Caco-2 (cell line): ENCODE measurements around the gene NDUFS4. TPM values are rescaled to one million over a fixed set of nuclear protein-coding genes. Genes with fewer than 3 reads are reported as not detected.

Source experiments
- BruUV-seq: library from RNA; stranded (reverse); fragments of 400-500 nt; replicated peaks from 2 replicates; lab custom pipeline; 2021; lab: Mats Ljungman, UMichigan
- CTCF ChIA-PET: fragments of 300-600 bp; sonication (Branson Sonifier 250); formaldehyde crosslinking; loops from one replicate; lab custom pipeline; 2022; ENCODE audit warnings: antibody characterized with exemption; lab: Charles Lee
- POLR2A ChIA-PET: fragments of 300-600 bp; sonication (Branson Sonifier 250); formaldehyde crosslinking; loops from one replicate; lab custom pipeline; 2022; ENCODE audit warnings: antibody characterized with exemption; lab: Charles Lee
- DNase-seq, 2 experiments: peaks; one replicate each; pipeline versions ENCODE4 v3.0.0 to v3.0.0-alpha.2; 2020 to 2022
- H3K27me3 ChIP-seq: replicated peaks from 2 replicates; pipeline ENCODE4 v1.6.0; 2011; ENCODE audit warnings: low read length; ENCODE audit not compliant: control insufficient read depth, insufficient read depth
- H3K36me3 ChIP-seq: 2 replicates; pipeline ENCODE4 v1.5.1; 2011; ENCODE audit warnings: low read length; ENCODE audit not compliant: control insufficient read depth, insufficient read depth
- H3K4me1 ChIP-seq: fragments of 250-450 bp; sonication (Bioruptor Pico); 2 replicates; pipeline ENCODE4 v1.5.1; 2020; ENCODE audit warnings: mild to moderate bottlenecking
- H3K4me3 ChIP-seq: 2 replicates; pipeline ENCODE4 v1.5.1; 2011; ENCODE audit warnings: low read depth, mild to moderate bottlenecking, control low read depth, low read length
- H3K9me3 ChIP-seq: fragments of 250-450 bp; sonication (Bioruptor Pico); 2 replicates; pipeline ENCODE4 v1.5.1; 2020; ENCODE audit warnings: mild to moderate bottlenecking, moderate library complexity
- H3K27ac Mint-ChIP-seq: one replicate; pipeline ENCODE4 v1.8.0; 2022; ENCODE audit warnings: mixed read lengths; ENCODE audit not compliant: unreplicated experiment
- H3K27me3 Mint-ChIP-seq: one replicate; pipeline ENCODE4 v1.8.0; 2022; ENCODE audit warnings: mixed read lengths; ENCODE audit not compliant: insufficient read depth, unreplicated experiment
- H3K36me3 Mint-ChIP-seq: one replicate; pipeline ENCODE4 v1.8.0; 2022; ENCODE audit warnings: mild to moderate bottlenecking, mixed read lengths; ENCODE audit not compliant: insufficient read depth, unreplicated experiment
- H3K4me1 Mint-ChIP-seq: one replicate; pipeline ENCODE4 v1.8.0; 2022; ENCODE audit warnings: low read depth, mixed read lengths; ENCODE audit not compliant: unreplicated experiment
- H3K4me3 Mint-ChIP-seq: one replicate; pipeline ENCODE4 v1.8.0; 2022; ENCODE audit warnings: mild to moderate bottlenecking, moderate library complexity, mixed read lengths; ENCODE audit not compliant: unreplicated experiment
- H3K9me3 Mint-ChIP-seq: one replicate; pipeline ENCODE4 v1.8.0; 2022; ENCODE audit warnings: mixed read lengths; ENCODE audit not compliant: unreplicated experiment
- intact Hi-C: fragments of 100-400 bp; cut with micrococcal nuclease; formaldehyde crosslinking; loops from one replicate; pipeline ENCODE4 v1.10.0; 2022; ENCODE audit not compliant: unreplicated experiment
- total RNA-seq: library from RNA; stranded (reverse); gene quantifications from 2 replicates; pipeline ENCODE4 v1.2.3, GENCODE V29; 2022
- TF ChIP-seq, protein P1 (sequence below), 2 experiments: fragments of 200-600 bp in 1 of 2; IDR thresholded peaks; 1 replicate in 1 of 2; 2 replicates in 1 of 2; pipeline versions ENCODE4 v1.5.1 to v1.8.0; 2011 to 2022; ENCODE audit warnings: antibody characterized with exemption in 1 of 2, control low read depth in 1 of 2, inconsistent platforms in 1 of 2, low read depth in 1 of 2, low read length in 1 of 2, mild to moderate bottlenecking in 1 of 2, moderate library complexity in 1 of 2; ENCODE audit not compliant: insufficient read depth in 1 of 2, severe bottlenecking in 1 of 2, unreplicated experiment in 1 of 2

The NDUFS4 gene
- total RNA-seq, 1 experiment from 2014 or later: 103 TPM

DNA sequence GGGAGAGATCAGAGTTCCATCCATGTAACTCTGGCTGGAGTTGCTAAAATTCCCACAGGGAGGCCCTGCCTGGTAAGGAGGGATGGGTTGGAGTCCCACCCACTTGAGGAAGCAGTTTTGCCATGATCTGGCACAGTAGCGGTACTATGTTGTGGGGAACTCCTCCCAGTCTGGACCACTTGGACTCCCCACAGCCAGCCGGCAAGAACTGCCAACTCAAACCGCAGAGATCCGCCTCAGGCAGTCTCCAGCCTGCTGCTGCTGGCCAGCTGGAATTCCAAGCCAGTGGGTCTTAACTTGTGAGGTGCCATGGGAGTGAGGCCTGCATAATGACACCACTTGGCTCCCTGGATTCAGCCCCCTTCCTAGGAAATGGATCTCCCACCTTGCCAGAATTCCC lies 151.9 kb downstream of the NDUFS4 start:
- intact Hi-C loops: no loop called here
- BruUV-seq: no TSS peak
- Mint-ChIP-seq H3K27ac (no peak overlapping the region), H3K9me3 (peaks cover 27% of the 10 kb centered on the region), H3K36me3 (no peaks in the 10 kb centered on the region), H3K4me3 (no peak overlapping the region), H3K27me3 (peaks cover 5% of the 10 kb centered on the region), H3K4me1 (no peaks in the 10 kb centered on the region)
- Histone ChIP-seq H3K4me1 (no peaks in the 10 kb centered on the region), H3K36me3 (no peaks in the 10 kb centered on the region), H3K4me3 (no peak overlapping the region), H3K9me3 (peaks cover 5% of the 10 kb centered on the region; the same call in 1 of the 2 replicates), H3K27me3 (no peaks in the 10 kb centered on the region)
- TF ChIP-seq, protein P1, sequence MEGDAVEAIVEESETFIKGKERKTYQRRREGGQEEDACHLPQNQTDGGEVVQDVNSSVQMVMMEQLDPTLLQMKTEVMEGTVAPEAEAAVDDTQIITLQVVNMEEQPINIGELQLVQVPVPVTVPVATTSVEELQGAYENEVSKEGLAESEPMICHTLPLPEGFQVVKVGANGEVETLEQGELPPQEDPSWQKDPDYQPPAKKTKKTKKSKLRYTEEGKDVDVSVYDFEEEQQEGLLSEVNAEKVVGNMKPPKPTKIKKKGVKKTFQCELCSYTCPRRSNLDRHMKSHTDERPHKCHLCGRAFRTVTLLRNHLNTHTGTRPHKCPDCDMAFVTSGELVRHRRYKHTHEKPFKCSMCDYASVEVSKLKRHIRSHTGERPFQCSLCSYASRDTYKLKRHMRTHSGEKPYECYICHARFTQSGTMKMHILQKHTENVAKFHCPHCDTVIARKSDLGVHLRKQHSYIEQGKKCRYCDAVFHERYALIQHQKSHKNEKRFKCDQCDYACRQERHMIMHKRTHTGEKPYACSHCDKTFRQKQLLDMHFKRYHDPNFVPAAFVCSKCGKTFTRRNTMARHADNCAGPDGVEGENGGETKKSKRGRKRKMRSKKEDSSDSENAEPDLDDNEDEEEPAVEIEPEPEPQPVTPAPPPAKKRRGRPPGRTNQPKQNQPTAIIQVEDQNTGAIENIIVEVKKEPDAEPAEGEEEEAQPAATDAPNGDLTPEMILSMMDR (IDR thresholded peaks at IDR 0.05; ENCODE audit: insufficient read depth in 1 of 2, low read depth in 1 of 2, low read length in 1 of 2, severe bottlenecking in 1 of 2, unreplicated experiment in 1 of 2): no peak
- ChIA-PET CTCF (no interaction called here), POLR2A (no interaction called here)
- DNase-seq: no peak

DNA sequence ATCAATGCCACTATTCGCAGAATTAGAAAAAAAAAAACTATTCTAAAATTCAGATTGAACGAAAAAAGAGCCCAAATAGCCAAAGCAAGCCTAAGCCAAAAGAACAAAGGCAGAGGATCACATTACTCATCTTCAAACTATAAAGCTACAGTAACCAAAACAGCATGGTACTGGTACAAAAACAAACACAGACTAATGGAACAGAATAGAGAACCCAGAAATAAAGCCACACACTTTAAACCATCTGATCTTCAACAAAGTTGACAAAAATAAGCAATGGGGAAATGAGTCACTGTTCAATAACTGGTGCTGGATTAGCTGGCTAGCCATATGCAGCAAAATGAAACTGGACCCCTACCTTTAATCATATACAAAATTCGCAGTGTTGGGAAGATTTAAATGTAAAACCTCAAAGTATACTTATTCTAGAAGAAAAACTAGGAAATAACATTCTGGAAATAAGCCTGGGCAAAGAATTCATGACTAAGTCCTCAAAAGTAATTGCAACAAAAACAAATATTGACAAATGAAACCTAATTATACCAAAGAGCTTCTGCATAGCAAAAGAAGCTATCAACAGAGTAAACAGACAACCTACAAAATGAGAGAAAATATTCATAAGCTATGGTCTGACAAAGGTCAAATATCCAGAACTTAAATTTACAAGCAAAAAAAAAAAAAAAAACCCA lies 153.7 kb downstream of the NDUFS4 start:
- H3K27ac Mint-ChIP-seq: no peak overlapping the region
- H3K27me3 Mint-ChIP-seq: peaks cover 7% of the 10 kb centered on the region
- no TSS peak for BruUV-seq
- H3K9me3 Mint-ChIP-seq: peaks cover 34% of the 10 kb centered on the region
- CTCF ChIA-PET: no interaction called here
- POLR2A ChIA-PET: interaction anchor here (0.7 kb wide), 1 partner anchor 264 kb away, joined by 3 read pairs; no protein-coding TSS in a partner anchor
- no peak overlapping the region for H3K4me3 Mint-ChIP-seq
- TF ChIP-seq, protein P1 (IDR thresholded peaks at IDR 0.05; ENCODE audit: insufficient read depth in 1 of 2, low read depth in 1 of 2, low read length in 1 of 2, severe bottlenecking in 1 of 2, unreplicated experiment in 1 of 2): no peak
- no peak for DNase-seq
- H3K36me3 Mint-ChIP-seq: no peaks in the 10 kb centered on the region
- H3K27me3 ChIP-seq: no peaks in the 10 kb centered on the region
- no peaks in the 10 kb centered on the region for H3K36me3 ChIP-seq
- H3K4me3 ChIP-seq: no peak overlapping the region
- H3K9me3 ChIP-seq: peaks cover 5% of the 10 kb centered on the region; the same call in 1 of the 2 replicates
- H3K4me1 Mint-ChIP-seq: no peaks in the 10 kb centered on the region
- no peaks in the 10 kb centered on the region for H3K4me1 ChIP-seq
- intact Hi-C loops: no loop called here

DNA sequence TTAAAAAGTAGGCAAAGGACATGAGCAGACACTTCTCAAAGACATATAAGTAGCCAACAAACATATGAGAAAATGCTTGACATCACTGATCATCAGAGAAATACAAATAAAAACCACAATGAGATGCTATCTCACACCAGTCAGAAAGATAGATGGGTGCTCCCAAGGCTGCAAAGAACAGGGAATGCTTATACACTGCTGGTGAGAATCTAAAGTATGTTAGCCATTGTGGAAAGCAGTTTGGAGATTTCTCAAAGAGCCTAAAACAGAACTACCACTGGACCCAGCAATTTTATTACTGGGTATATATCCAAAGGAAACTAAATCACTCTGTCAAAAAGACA lies 154.2 kb downstream of the NDUFS4 start:
- Mint-ChIP-seq H3K9me3 (peaks cover 32% of the 10 kb centered on the region), H3K4me3 (no peak overlapping the region), H3K4me1 (no peaks in the 10 kb centered on the region), H3K36me3 (no peaks in the 10 kb centered on the region), H3K27ac (no peak overlapping the region), H3K27me3 (peaks cover 5% of the 10 kb centered on the region)
- no peak for DNase-seq
- TF ChIP-seq, protein P1 (IDR thresholded peaks at IDR 0.05; ENCODE audit: insufficient read depth in 1 of 2, low read depth in 1 of 2, low read length in 1 of 2, severe bottlenecking in 1 of 2, unreplicated experiment in 1 of 2): no peak
- no TSS peak for BruUV-seq
- Histone ChIP-seq H3K27me3 (no peaks in the 10 kb centered on the region), H3K36me3 (no peaks in the 10 kb centered on the region), H3K4me3 (no peak overlapping the region), H3K4me1 (no peaks in the 10 kb centered on the region), H3K9me3 (peaks cover under 1% of the 10 kb centered on the region; the same call in 1 of the 2 replicates)
- POLR2A ChIA-PET: no interaction called here
- CTCF ChIA-PET: no interaction called here
- intact Hi-C loops: no loop called here
